GM21825 (cell line): ENCODE measurements around the gene NR6A1.

Source experiments
- ATAC-seq: cut with Tn5 transposase; IDR thresholded peaks from one replicate; pipeline ENCODE4 v1.9.1; 2021; ENCODE audit warnings: mild to moderate bottlenecking, moderate library complexity; ENCODE audit not compliant: unreplicated experiment

NR6A1 gene

DNA sequence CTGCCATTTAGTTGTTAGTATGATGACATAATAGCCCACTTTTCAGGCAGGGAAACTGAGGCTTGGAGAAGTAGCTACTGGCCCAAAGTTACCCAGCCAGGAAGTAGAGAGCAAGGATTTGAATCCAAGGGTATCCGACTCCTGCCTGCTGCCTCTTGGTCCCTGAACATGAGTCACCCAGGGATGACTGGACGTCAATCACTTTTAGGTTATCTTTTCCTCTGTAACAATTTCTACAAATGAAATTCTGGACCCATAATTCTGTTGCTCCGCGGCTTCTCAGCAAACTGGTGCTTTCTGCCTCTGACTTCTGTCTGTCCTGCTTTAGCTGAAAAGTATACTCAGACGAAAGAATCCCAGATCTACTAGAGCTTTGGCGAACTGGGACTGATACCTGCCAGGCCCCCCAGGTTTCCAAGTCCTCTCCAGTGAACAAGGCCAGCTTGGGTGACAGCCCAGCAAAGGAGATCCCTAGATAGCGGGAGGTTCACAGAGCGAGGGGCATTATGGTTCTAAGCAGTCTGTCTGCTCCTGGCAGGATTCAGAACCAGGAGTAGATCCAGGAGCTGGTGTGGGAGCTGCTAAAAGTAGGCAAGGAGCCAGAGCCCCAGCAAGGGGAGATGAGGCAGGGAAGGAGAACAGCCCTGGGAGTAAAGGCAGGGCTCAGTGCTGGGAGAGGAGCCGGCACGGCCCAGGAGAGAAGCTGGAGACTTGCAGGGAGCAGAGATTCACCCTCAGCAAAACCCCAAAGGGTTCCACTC lies 26.4 kb upstream of the NR6A1 start:
- no peak for ATAC-seq

- ATAC-seq, result no peak
Observed at GRCh38 chr9:124795881-124796431, 24.8 kb upstream of the NR6A1 start.

DNA sequence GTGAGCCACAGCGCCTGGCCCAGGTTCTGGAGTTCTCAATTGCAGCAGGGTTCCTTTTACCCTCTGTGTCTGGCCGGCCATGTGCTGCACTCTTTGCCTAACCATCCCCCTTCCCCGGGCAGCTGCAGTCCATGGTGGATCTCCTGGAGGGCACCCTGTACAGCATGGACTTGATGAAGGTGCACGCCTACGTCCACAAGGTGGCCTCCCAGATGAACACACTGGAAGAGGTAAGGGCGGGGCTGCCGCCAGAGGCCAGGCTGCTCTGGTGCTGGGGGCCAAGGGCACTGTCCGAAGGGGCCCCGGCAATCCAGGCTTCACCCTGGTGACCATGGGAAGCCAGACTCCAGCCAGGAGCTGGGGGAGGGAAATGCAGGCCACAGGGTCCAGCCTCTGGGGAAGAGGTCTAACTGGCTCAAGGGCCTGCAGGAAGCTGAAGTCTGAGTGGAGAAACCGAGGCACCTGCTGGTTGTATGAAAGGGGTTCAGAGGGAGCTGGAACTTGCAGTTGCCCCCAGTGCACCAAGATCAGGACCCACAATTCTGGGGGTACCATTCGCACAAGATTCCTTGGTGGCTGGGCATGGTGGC lies 23.9 kb upstream of the NR6A1 start:
- no peak for ATAC-seq

GRCh38 chr9:124793015-124793541 lies 22.0 kb upstream of the NR6A1 start:
- ATAC-seq, result no peak

GRCh38 chr9:124792257-124793014 lies 21.3 kb upstream of the NR6A1 start:
- no peak for ATAC-seq

- ATAC-seq, result no peak
Observed at GRCh38 chr9:124790801-124791505, 19.8 kb upstream of the NR6A1 start.

DNA sequence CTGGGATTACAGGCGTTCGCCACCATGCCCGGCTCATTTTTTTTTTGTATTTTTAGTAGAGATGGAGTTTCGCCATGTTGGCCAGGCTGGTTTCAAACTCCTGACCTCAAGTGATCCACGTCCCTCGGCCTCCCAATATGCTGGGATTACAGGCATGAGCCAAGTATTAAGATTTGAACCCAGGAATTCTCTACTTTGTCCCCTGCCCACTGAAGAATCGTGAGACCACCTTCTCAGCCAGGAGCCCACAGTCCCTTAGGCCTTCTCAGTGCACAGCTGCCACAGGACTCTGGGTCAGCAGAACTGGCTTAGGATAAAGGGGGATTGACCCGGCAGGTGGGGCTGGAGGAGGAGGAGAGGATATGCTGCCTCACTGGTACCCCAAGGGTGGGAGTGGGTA lies 19.2 kb upstream of the NR6A1 start:
- no peak for ATAC-seq

DNA sequence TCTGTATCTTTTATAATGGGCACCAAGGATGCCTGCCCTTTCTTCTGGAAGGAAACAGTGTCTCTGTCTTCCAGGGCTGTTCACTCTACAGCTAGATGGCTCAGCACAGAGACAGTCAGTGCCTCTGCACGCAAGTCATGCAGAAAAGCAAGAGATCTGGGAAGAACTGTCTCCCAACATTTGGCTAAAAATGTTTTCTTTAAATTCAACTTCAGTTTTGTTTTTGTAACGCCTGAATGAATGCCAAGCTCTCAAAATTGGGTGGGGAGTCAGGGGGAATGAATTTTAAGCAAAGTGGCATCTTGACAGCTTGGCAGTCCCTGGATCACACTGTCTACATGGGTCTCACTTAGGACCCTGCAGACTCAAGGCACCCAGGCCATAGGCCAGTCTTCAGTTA lies 18.4 kb upstream of the NR6A1 start:
- ATAC-seq, result no peak

DNA sequence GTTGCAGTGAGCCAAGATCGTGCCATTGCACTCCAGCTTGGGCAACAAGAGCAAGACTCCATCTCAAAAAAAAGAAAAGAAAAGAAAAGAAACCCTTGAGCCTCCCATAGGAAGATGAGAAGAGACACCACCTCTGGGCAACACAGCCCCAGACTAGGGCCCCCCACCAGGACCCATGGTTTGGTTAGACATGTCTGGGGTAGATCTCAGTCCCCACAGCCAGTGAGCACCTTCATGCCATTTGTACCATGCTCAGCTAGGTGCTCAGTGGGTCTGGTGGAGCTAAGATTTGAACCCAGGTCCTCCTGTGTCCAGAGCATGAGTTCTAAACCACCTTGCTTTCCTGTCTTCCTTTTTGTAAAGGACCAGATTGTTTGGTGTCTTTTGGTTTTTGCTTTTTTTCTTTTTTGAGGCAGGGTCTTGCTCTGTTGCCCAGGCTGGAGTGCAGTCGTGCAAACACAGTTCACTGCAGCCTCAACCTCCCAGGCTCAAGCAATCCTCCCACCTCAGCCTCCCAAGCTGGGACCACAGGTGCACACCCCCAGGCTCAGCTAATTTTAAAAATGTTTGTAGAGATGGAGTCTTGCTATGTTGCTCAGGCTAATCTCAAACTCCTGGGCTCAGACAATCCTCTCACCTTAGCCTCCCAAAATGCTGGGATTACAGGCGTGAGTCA lies 17.6 kb upstream of the NR6A1 start:
- no peak for ATAC-seq

DNA sequence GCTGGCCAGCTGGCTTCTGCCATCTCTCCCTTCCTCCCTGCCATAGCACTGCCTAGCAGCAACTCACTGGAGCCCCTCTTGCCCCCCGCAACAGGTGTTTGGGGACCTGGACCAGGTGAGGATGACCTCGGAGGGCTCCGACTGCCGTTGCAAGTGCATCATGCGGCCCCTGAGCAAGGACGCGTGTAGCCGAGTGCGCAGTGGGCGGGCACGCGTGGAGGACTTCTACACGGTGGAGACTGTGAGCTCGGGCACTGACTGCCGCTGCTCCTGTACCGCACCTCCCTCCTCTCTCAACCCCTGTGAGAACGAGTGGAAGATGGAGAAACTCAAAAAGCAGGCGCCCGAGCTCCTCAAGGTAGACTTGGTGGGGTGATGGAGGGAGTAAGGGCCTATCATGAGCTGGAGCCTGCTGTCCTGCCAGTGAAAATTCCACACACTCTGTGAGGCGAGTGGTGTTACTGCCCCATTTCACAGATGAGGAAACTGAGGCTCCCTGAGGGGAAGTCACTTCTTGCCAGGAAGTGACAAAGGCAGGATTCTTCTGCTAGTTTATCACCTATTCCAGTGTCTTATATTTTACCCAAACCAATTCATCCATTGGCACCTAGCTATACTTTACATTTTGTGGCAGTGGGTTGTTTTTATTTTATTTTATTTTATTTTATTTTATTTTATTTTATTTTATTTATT lies 15.9 kb upstream of the NR6A1 start:
- no peak for ATAC-seq

- ATAC-seq, result no peak
Observed at GRCh38 chr9:124784509-124784908, 13.4 kb upstream of the NR6A1 start.

DNA sequence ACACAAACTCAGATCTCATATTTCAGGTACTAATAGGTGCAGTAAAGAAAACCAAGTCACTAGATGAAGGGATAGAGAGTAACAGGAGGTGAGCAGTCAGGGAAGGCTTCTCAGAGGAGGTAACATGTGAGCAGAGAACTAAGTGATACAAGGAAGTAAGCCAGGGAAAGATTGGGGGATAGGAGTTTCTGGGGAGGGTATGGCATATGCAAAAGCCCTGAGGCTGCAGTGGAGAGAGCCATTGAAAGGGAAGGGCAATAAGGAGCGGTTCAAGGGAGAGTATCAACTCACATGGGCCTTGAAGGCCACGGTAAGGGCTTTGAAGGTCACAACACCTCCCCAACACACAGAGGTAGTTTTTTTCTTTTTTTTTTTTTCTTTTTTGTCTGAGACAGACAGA lies 12.7 kb upstream of the NR6A1 start:
- ATAC-seq, result no peak

GRCh38 chr9:124782661-124783574 lies 11.8 kb upstream of the NR6A1 start:
- no peak for ATAC-seq

GRCh38 chr9:124781967-124782660 lies 11.0 kb upstream of the NR6A1 start:
- ATAC-seq, result no peak

- no peak for ATAC-seq
Observed at GRCh38 chr9:124780757-124781151, 9.6 kb upstream of the NR6A1 start.

DNA sequence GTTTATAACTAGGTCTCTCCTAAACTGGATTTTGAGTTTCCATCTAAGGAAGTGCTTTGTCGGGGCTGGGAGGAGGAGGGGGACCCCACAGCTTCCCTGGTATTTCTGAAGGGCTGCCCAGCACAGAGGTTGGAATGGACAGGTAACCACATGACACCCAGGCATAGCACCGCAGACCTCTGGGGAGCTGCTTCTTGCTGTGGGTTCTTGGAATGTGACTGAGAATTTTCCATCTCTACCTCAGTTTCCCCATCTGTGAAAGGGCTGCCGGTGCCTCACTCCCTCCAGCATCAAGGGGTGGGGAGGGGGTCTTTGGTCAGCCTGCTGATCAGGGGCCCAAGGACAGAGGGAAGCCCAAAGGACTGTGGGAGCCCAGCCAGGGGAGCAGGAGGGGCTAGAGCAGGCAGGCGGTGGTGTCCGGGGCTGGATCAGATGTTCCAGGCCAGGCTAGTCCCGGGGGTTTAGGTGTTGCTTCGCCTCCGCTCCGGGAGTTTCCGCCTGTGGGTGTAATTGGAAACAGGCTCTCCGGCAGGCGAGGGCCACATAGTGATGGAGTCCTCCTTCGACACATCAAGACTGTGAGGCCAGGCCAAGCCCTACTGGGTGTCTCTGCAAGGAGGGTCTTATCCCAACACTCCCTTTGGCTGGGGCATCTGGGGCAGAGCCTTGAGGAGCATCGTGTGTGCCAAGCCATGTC lies 9.1 kb upstream of the NR6A1 start:
- ATAC-seq, result no peak

DNA sequence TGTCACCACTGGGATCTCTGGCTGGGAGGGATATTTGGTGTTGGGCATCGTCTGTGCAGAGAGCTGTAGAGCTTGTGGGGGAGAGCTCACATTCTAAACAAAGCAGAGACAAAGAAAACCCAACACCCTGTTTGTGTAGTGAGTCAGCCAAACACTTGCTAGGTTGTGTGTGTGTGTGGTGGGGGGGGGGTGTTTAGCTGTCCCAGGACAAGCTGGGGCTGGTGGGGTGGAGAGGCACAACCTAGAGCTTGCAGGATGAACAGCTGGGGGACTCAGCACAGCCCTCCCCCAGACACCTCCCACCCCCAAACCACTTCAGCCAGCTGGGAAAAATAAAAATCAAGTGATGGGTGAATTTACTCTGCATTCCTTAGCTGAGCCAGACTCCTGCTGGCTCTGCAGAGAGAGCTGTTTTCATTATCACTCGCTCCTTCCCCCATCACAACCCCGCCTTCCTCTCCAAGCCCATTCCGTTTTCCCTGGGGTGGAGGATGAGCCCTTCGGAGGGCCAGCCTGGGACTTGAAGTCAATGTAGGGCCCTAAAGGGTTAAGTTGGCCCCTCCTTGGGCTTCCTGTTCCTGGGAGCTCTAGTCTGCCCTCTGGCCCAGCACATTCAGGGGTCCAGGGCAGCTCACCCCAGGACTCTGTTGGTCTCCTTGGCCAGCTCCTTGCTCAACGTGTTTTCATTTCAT lies 8.4 kb upstream of the NR6A1 start:
- ATAC-seq, result no peak
